Mesenchymal stem cell (in vitro differentiated cells and primary cell): ENCODE data around the gene LENG8.

Experiments
- DNase-seq: peaks from one replicate; pipeline ENCODE4 v3.0.0-alpha.2; 2013
- H2AFZ ChIP-seq: one replicate; pipeline ENCODE4 v1.6.1; 2013; ENCODE audit warnings: low read depth, mild to moderate bottlenecking, control low read depth, inconsistent platforms, low read length, moderate library complexity
- H2AK5ac ChIP-seq: 2 replicates; pipeline ENCODE4 v1.6.1; 2013; ENCODE audit warnings: low read length, moderate library complexity, mild to moderate bottlenecking, inconsistent platforms; ENCODE audit not compliant: severe bottlenecking
- H2BK120ac ChIP-seq: one replicate; pipeline ENCODE4 v1.6.1; 2013; ENCODE audit warnings: low read depth, mild to moderate bottlenecking, inconsistent platforms, low read length, moderate library complexity
- H2BK12ac ChIP-seq, 2 experiments: one replicate each; pipeline ENCODE4 v1.6.1; 2013; ENCODE audit warnings: inconsistent platforms in 2 of 2, low read length in 2 of 2, mild to moderate bottlenecking in 2 of 2, moderate library complexity in 2 of 2, control low read depth in 1 of 2
- H2BK15ac ChIP-seq: one replicate; pipeline ENCODE4 v1.6.1; 2013; ENCODE audit warnings: mild to moderate bottlenecking, low read depth, inconsistent platforms; ENCODE audit not compliant: poor library complexity, severe bottlenecking
- H2BK5ac ChIP-seq: 2 replicates; pipeline ENCODE4 v1.6.1; 2013; ENCODE audit warnings: low read depth, mild to moderate bottlenecking, low read length, control low read depth, inconsistent platforms; ENCODE audit not compliant: poor library complexity, severe bottlenecking
- H3K14ac ChIP-seq, 2 experiments: one replicate each; pipeline ENCODE4 v1.6.1; 2013; ENCODE audit warnings: inconsistent platforms in 2 of 2, low read length in 2 of 2, control low read depth in 1 of 2, mild to moderate bottlenecking in 1 of 2, moderate library complexity in 1 of 2
- H3K18ac ChIP-seq, 2 experiments: one replicate each; pipeline ENCODE4 v1.6.1; 2013; ENCODE audit warnings: inconsistent platforms in 2 of 2, low read length in 2 of 2, control low read depth in 1 of 2, low read depth in 1 of 2, mild to moderate bottlenecking in 1 of 2
- H3K23ac ChIP-seq, 2 experiments: one replicate each; pipeline ENCODE4 v1.6.1; 2013; ENCODE audit warnings: inconsistent platforms in 2 of 2, low read length in 2 of 2, mild to moderate bottlenecking in 2 of 2, moderate library complexity in 2 of 2, control low read depth in 1 of 2
- H3K27ac ChIP-seq: 2 replicates; pipeline ENCODE4 v1.5.1; 2013; ENCODE audit warnings: mild to moderate bottlenecking, moderate library complexity, low read length, control low read depth, inconsistent platforms; ENCODE audit not compliant: poor library complexity, severe bottlenecking
- H3K27me3 ChIP-seq, 2 experiments: 2 replicates each; pipeline versions ENCODE4 v1.6.1 to v1.7.0; 2013; ENCODE audit warnings: low read length in 2 of 2, mild to moderate bottlenecking in 2 of 2, moderate library complexity in 2 of 2, control low read depth in 1 of 2, inconsistent platforms in 1 of 2; ENCODE audit not compliant: control insufficient read depth in 1 of 2, insufficient read depth in 1 of 2
- H3K36me3 ChIP-seq, 2 experiments: 2 replicates each; pipeline versions ENCODE4 v1.6.1 to v1.7.0; 2013; ENCODE audit warnings: low read length in 2 of 2, control low read depth in 1 of 2, inconsistent platforms in 1 of 2, low read depth in 1 of 2, mild to moderate bottlenecking in 1 of 2; ENCODE audit not compliant: insufficient read depth in 2 of 2, control insufficient read depth in 1 of 2
- H3K4ac ChIP-seq, 2 experiments: one replicate each; pipeline ENCODE4 v1.6.1; 2013; ENCODE audit warnings: inconsistent platforms in 2 of 2, low read length in 2 of 2, mild to moderate bottlenecking in 2 of 2, moderate library complexity in 2 of 2, control low read depth in 1 of 2, low read depth in 1 of 2
- H3K4me1 ChIP-seq: 2 replicates; pipeline ENCODE4 v1.6.1; 2013; ENCODE audit warnings: low read depth, low read length, control low read depth; ENCODE audit not compliant: control insufficient read depth, insufficient read depth
- H3K4me2 ChIP-seq: 2 replicates; pipeline ENCODE4 v1.6.1; 2013; ENCODE audit warnings: low read length, mild to moderate bottlenecking, inconsistent platforms; ENCODE audit not compliant: poor library complexity, severe bottlenecking
- H3K4me3 ChIP-seq, 2 experiments: 2 replicates each; pipeline versions ENCODE4 v1.5.1 to v1.7.0; 2013; ENCODE audit warnings: low read length in 2 of 2, mild to moderate bottlenecking in 2 of 2, control low read depth in 1 of 2, low read depth in 1 of 2; ENCODE audit not compliant: insufficient read depth in 1 of 2
- H3K79me1 ChIP-seq: replicated peaks from 2 replicates; pipeline ENCODE4 v1.6.1; 2013; ENCODE audit warnings: mild to moderate bottlenecking, control low read depth, low read length, inconsistent platforms; ENCODE audit not compliant: poor library complexity, severe bottlenecking
- H3K9ac ChIP-seq: 2 replicates; pipeline ENCODE4 v1.7.0; 2013; ENCODE audit warnings: mild to moderate bottlenecking, low read length, moderate library complexity
- H3K9me3 ChIP-seq: 2 replicates; pipeline ENCODE4 v1.7.0; 2013; ENCODE audit warnings: mild to moderate bottlenecking, low read length; ENCODE audit not compliant: control insufficient read depth
- H4K8ac ChIP-seq: one replicate; pipeline ENCODE4 v1.6.1; 2013; ENCODE audit warnings: inconsistent platforms, mild to moderate bottlenecking, low read length, moderate library complexity
- H4K91ac ChIP-seq: one replicate; pipeline ENCODE4 v1.6.1; 2013; ENCODE audit warnings: mild to moderate bottlenecking, low read length, inconsistent platforms
- WGBS: methylation state at CpG from one replicate; pipeline ENCODE4 v1.1.7; 2013; ENCODE audit warnings: mixed read lengths; 5-methylcytosine and 5-hydroxymethylcytosine counted together

Gene LENG8

DNA sequence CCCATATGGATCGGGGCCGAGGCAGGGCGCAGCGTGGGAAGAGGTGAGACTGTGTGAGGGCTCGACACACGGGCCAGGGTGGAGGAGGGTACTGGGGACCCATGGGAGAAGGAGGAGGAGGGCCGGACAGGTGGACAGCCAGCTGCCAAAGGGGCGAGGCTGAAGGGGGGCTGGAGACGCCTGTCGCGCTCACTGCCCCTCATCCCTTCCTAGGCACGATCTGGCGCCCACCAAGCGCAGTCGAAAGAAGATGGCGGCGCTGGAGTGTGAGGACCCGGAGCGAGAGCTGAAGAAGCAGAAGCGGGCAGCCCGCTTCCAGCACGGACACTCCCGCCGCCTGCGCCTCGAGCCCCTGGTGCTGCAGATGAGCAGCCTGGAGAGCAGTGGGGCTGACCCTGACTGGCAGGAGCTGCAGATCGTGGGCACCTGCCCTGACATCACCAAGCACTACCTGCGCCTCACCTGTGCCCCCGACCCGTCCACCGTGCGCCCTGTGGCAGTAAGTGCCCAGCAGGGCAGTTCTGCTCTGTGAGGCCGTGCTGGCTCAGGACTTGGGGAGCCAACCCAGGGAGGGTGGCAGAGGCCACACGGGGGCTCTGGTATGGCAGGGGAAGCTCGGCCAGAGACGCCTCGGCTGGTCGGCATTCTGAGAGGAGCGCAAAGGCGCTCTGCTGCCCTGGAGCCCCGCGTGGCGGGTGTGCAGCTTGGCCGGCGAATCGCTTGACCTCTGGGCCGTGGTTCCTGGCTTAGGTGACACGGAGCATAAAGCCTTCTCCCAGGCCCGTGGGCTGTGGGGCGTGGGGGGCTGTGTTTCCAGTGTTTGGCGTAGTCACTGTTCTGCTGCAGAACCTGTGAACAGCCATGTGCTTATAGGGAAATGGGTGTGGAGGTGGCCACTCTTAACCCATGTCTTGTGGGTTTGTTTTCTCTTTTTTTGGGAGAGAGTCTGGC lies 7.7 kb downstream of the LENG8 start:
- Histone ChIP-seq H4K91ac (no peak overlapping the region), H3K27ac (no peak overlapping the region), H3K36me3 (peaks cover 96 to 98% of the 10 kb centered on the region in 2 experiments), H3K4me3 (no peak overlapping the region), H2BK12ac (no peak overlapping the region), H2BK120ac (no peak overlapping the region), H2BK15ac (no peak overlapping the region), H2BK5ac (no peak overlapping the region), H3K79me1 (peaks cover 37% of the 10 kb centered on the region), H3K4me2 (no peak overlapping the region), H4K8ac (no peak overlapping the region), H2AK5ac (no peak overlapping the region), H3K4me1 (peaks cover 33% of the 10 kb centered on the region), H3K4ac (no peak overlapping the region), H3K9ac (no peak overlapping the region), H3K9me3 (no peaks in the 10 kb centered on the region), H3K27me3 (no peaks in the 10 kb centered on the region), H2AFZ (no peak overlapping the region), H3K14ac (no peak overlapping the region), H3K23ac (no peak overlapping the region), H3K18ac (no peak overlapping the region)
- DNase-seq: no peak
- 97% methylated on average over 51 of the region's 51 CpGs for WGBS

GRCh38 chr19:54457773-54458647 lies 9.0 kb downstream of the LENG8 start:
- DNase-seq: no peak
- 98% methylated on average over 42 of the region's 42 CpGs for WGBS
- Histone ChIP-seq H2AK5ac (no peak overlapping the region), H3K4me3 (no peak overlapping the region), H2BK120ac (no peak overlapping the region), H3K4ac (no peak overlapping the region), H3K79me1 (peaks cover 41% of the 10 kb centered on the region), H2AFZ (no peak overlapping the region), H3K18ac (no peak overlapping the region), H3K27ac (no peak overlapping the region), H3K4me2 (no peak overlapping the region), H3K14ac (no peak overlapping the region), H4K91ac (no peak overlapping the region), H2BK12ac (no peak overlapping the region), H2BK5ac (no peak overlapping the region), H3K9ac (no peak overlapping the region), H3K27me3 (no peaks in the 10 kb centered on the region), H3K23ac (no peak overlapping the region), H4K8ac (no peak overlapping the region), H2BK15ac (no peak overlapping the region), H3K9me3 (no peaks in the 10 kb centered on the region), H3K4me1 (peaks cover 39% of the 10 kb centered on the region), H3K36me3 (peaks cover 92 to 98% of the 10 kb centered on the region in 2 experiments)

GRCh38 chr19:54458648-54459281 lies 9.8 kb downstream of the LENG8 start:
- Histone ChIP-seq H3K4me1 (peaks cover 44% of the 10 kb centered on the region), H2BK120ac (no peak overlapping the region), H2BK5ac (no peak overlapping the region), H3K36me3 (peaks cover 84 to 93% of the 10 kb centered on the region in 2 experiments), H2BK12ac (no peak overlapping the region), H3K27me3 (no peaks in the 10 kb centered on the region), H3K14ac (no peak overlapping the region), H3K4me3 (no peak overlapping the region), H4K91ac (no peak overlapping the region), H3K18ac (no peak overlapping the region), H3K23ac (no peak overlapping the region), H3K4ac (no peak overlapping the region), H3K9ac (no peak overlapping the region), H2AK5ac (no peak overlapping the region), H3K79me1 (peaks cover 38% of the 10 kb centered on the region), H4K8ac (no peak overlapping the region), H3K4me2 (no peak overlapping the region), H3K9me3 (no peaks in the 10 kb centered on the region), H2BK15ac (no peak overlapping the region), H2AFZ (no peak overlapping the region), H3K27ac (no peak overlapping the region)
- DNase-seq: no peak
- 98% methylated on average over 10 of the region's 11 CpGs for WGBS
